ENCODE data around the gene ZSCAN21.

The ZSCAN21 gene

GRCh38 chr7:100095704-100096103 lies 46.1 kb downstream of the ZSCAN21 start:
- DNase-seq (ENCODE audit: low read depth in 2 of 3, low spot score in 2 of 3), result no peak

GRCh38 chr7:100098913-100099312 lies 49.3 kb downstream of the ZSCAN21 start:
- no peak for DNase-seq (ENCODE audit: low read depth in 2 of 3, low spot score in 2 of 3)

GRCh38 chr7:100099452-100099851 lies 49.9 kb downstream of the ZSCAN21 start:
- no peak for DNase-seq (ENCODE audit: low read depth in 2 of 3, low spot score in 2 of 3)

- DNase-seq (ENCODE audit: low read depth in 2 of 3, low spot score in 2 of 3), result peak; percentile 70 to 82 (median 71)
Observed at GRCh38 chr7:100100420-100101015, 50.9 kb downstream of the ZSCAN21 start.

- DNase-seq (ENCODE audit: low read depth in 2 of 3, low spot score in 2 of 3), result peak; percentile 91 to 98 (median 95)
Observed at GRCh38 chr7:100101016-100101862, 51.7 kb downstream of the ZSCAN21 start, which contains the start of the genes AP4M1 and MCM7. AP4M1 (plus strand) TSS chr7:100101643; CDS start chr7:100101715, 72 bp downstream. MCM7 (minus strand) TSS chr7:100101397; CDS start chr7:100101294, 103 bp downstream.

GRCh38 chr7:100102950-100103840 lies 53.6 kb downstream of the ZSCAN21 start:
- no peak for DNase-seq (ENCODE audit: low read depth in 2 of 3, low spot score in 2 of 3)

GRCh38 chr7:100105534-100105933 lies 56.0 kb downstream of the ZSCAN21 start:
- no peak for DNase-seq (ENCODE audit: low read depth in 2 of 3, low spot score in 2 of 3)

- DNase-seq (ENCODE audit: low read depth in 2 of 3, low spot score in 2 of 3), result no peak
Observed at GRCh38 chr7:100106633-100107032, 57.1 kb downstream of the ZSCAN21 start.

GRCh38 chr7:100107125-100107737 lies 57.7 kb downstream of the ZSCAN21 start:
- DNase-seq (ENCODE audit: low read depth in 2 of 3, low spot score in 2 of 3), result no peak

GRCh38 chr7:100107890-100108289 lies 58.3 kb downstream of the ZSCAN21 start:
- DNase-seq (ENCODE audit: low read depth in 2 of 3, low spot score in 2 of 3), result no peak

GRCh38 chr7:100109521-100110163 lies 60.1 kb downstream of the ZSCAN21 start:
- no peak for DNase-seq (ENCODE audit: low read depth in 2 of 3, low spot score in 2 of 3)

GRCh38 chr7:100111156-100111555 lies 61.6 kb downstream of the ZSCAN21 start:
- DNase-seq (ENCODE audit: low read depth in 2 of 3, low spot score in 2 of 3), result no peak

- no peak for DNase-seq (ENCODE audit: low read depth in 2 of 3, low spot score in 2 of 3)
Observed at GRCh38 chr7:100111914-100112313, 62.3 kb downstream of the ZSCAN21 start.
